ENCODE measurements around the gene CDK5RAP2.

GRCh38 chr9:120403543-120403856 is 176.5 kb downstream of the CDK5RAP2 start:
- TF ChIP-seq, protein P1, sequence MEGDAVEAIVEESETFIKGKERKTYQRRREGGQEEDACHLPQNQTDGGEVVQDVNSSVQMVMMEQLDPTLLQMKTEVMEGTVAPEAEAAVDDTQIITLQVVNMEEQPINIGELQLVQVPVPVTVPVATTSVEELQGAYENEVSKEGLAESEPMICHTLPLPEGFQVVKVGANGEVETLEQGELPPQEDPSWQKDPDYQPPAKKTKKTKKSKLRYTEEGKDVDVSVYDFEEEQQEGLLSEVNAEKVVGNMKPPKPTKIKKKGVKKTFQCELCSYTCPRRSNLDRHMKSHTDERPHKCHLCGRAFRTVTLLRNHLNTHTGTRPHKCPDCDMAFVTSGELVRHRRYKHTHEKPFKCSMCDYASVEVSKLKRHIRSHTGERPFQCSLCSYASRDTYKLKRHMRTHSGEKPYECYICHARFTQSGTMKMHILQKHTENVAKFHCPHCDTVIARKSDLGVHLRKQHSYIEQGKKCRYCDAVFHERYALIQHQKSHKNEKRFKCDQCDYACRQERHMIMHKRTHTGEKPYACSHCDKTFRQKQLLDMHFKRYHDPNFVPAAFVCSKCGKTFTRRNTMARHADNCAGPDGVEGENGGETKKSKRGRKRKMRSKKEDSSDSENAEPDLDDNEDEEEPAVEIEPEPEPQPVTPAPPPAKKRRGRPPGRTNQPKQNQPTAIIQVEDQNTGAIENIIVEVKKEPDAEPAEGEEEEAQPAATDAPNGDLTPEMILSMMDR (IDR thresholded peaks at IDR 0.05): no peak
- TF ChIP-seq POLR2A (IDR thresholded peaks at IDR 0.05): no peak
